HepG2 (cell line): ENCODE results near the gene ARHGAP45. TPM values are rescaled to one million over a fixed set of nuclear protein-coding genes. Genes with fewer than 3 reads are reported as not detected.

Source experiments
- CAMTA2 ChIP-seq: sonication (generic); formaldehyde crosslinking; IDR thresholded peaks from 2 replicates; pipeline ENCODE4 v1.4.0; 2020; ENCODE audit warnings: mild to moderate bottlenecking, missing genetic modification reagents, borderline replicate concordance
- GRHL1 ChIP-seq: sonication (generic); formaldehyde crosslinking; conservative IDR thresholded peaks from 2 replicates; pipeline ENCODE4 v1.8.0; 2022; ENCODE audit warnings: missing genetic modification reagents
- HDAC2 ChIP-seq: sonication (generic); formaldehyde crosslinking; IDR thresholded peaks from 2 replicates; pipeline ENCODE4 v1.4.0; 2020; ENCODE audit warnings: missing genetic modification reagents
- KLF13 ChIP-seq: sonication (generic); formaldehyde crosslinking; IDR thresholded peaks from 2 replicates; pipeline ENCODE4 v1.4.0; 2020; ENCODE audit warnings: mild to moderate bottlenecking, missing genetic modification reagents
- SAP130 ChIP-seq: IDR thresholded peaks from 2 replicates; pipeline ENCODE4 v1.6.1; 2016; ENCODE audit warnings: low read depth
- STAT5B ChIP-seq: sonication (generic); formaldehyde crosslinking; IDR thresholded peaks from 2 replicates; pipeline ENCODE4 v1.4.0; 2020; ENCODE audit warnings: missing genetic modification reagents
- ZMYM4 ChIP-seq: sonication (generic); formaldehyde crosslinking; IDR thresholded peaks from 2 replicates; pipeline ENCODE4 v1.8.1; 2023; ENCODE audit warnings: mild to moderate bottlenecking, missing genetic modification reagents
- ZNF234 ChIP-seq: sonication (generic); formaldehyde crosslinking; conservative IDR thresholded peaks from 2 replicates; pipeline ENCODE4 v1.5.1; 2020; ENCODE audit warnings: mild to moderate bottlenecking, missing genetic modification reagents
- ZNF24 ChIP-seq: fragments of 450-650 bp; IDR thresholded peaks from 2 replicates; pipeline ENCODE4 v1.6.1; 2017; ENCODE audit warnings: antibody characterized with exemption, mild to moderate bottlenecking
- ZNF34 ChIP-seq: sonication (generic); formaldehyde crosslinking; IDR thresholded peaks from 2 replicates; pipeline ENCODE4 v1.4.0; 2020; ENCODE audit warnings: mild to moderate bottlenecking, missing genetic modification reagents, borderline replicate concordance
- ZZZ3 ChIP-seq: sonication (generic); formaldehyde crosslinking; IDR thresholded peaks from 2 replicates; pipeline ENCODE4 v1.4.0; 2020; ENCODE audit warnings: missing genetic modification reagents, mild to moderate bottlenecking, borderline replicate concordance
- polyA plus RNA-seq, 8 experiments: library from polyadenylated mRNA; depleted of rRNA in 3 of 8; stranded (reverse) in 7 of 8; unstranded in 1 of 8; fragments of >200 nt; fragmentation: Illumina TruSeq in 4 of 8; extraction: Trizol in 4 of 8; gene quantifications; 2 replicates each; pipeline versions ENCODE4 v1.2.1 to v1.2.3, GENCODE V29; 2011 to 2016; ENCODE audit warnings: low read depth in 4 of 8, missing spikeins in 1 of 8, mixed read lengths in 1 of 8; ENCODE audit not compliant: insufficient read depth in 1 of 8
- total RNA-seq, 5 experiments: library from RNA; depleted of rRNA; stranded (reverse); fragments of >200 nt; fragmentation: Illumina TruSeq; extraction: Trizol; gene quantifications; 2 replicates each; pipeline ENCODE4 v1.2.3, GENCODE V29; 2016; ENCODE audit warnings: low read depth in 1 of 5
- TF ChIP-seq, protein P1 (sequence below): fragments of 450-650 bp; IDR thresholded peaks from 2 replicates; pipeline ENCODE4 v1.6.1; 2017; ENCODE audit warnings: mild to moderate bottlenecking

Gene ARHGAP45
- total and polyA plus RNA-seq, 2 of the 13 experiments (the other 11 are each of a cell fraction or from before 2014, with no cell fraction given): 0.84 to 32.0 TPM

GRCh38 chr19:1098177-1099051 is 31.4 kb downstream of the ARHGAP45 start (continued):
- TF ChIP-seq, protein P1, sequence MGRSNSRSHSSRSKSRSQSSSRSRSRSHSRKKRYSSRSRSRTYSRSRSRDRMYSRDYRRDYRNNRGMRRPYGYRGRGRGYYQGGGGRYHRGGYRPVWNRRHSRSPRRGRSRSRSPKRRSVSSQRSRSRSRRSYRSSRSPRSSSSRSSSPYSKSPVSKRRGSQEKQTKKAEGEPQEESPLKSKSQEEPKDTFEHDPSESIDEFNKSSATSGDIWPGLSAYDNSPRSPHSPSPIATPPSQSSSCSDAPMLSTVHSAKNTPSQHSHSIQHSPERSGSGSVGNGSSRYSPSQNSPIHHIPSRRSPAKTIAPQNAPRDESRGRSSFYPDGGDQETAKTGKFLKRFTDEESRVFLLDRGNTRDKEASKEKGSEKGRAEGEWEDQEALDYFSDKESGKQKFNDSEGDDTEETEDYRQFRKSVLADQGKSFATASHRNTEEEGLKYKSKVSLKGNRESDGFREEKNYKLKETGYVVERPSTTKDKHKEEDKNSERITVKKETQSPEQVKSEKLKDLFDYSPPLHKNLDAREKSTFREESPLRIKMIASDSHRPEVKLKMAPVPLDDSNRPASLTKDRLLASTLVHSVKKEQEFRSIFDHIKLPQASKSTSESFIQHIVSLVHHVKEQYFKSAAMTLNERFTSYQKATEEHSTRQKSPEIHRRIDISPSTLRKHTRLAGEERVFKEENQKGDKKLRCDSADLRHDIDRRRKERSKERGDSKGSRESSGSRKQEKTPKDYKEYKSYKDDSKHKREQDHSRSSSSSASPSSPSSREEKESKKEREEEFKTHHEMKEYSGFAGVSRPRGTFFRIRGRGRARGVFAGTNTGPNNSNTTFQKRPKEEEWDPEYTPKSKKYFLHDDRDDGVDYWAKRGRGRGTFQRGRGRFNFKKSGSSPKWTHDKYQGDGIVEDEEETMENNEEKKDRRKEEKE: no peak
- TF ChIP-seq CAMTA2 (CRISPR knock-in tag) (no peak), ZNF234 (no peak), SAP130 (CRISPR knock-in tag) (peak; percentile 47; the same call in 1 of the 2 replicates), GRHL1 (CRISPR knock-in tag) (no peak), HDAC2 (CRISPR knock-in tag) (0 out of 2 replicates have a peak, but pooled peaks have one; percentile 31), STAT5B (CRISPR knock-in tag) (no peak), ZNF24 (no peak), ZMYM4 (peak; percentile 56; the same call in 1 of the 2 replicates), ZNF34 (CRISPR knock-in tag) (peak; percentile 90; the same call in 1 of the 2 replicates), ZZZ3 (CRISPR knock-in tag) (0 out of 2 replicates have a peak, but pooled peaks have one; percentile 89), KLF13 (CRISPR knock-in tag) (no peak)
